Sciatic nerve (tissue), 2 donors: Measurements from ENCODE around the gene FBN3. TPM values are rescaled to one million over a fixed set of nuclear protein-coding genes. Genes with fewer than 3 reads are reported as not detected.
"Not testable (repeated sequence)": the region's sequence is repeated elsewhere in the genome, so short reads cannot be mapped to it uniquely, and the experiment has no call there.

Experiments used
- ATAC-seq: fragments of 200-7000 bp; cut with Tn5 transposase; one replicate; pipeline ENCODE4 v1.9.1; 2020; ENCODE audit warnings: mild to moderate bottlenecking, moderate library complexity
- DNase-seq: peaks from one replicate; pipeline ENCODE4 v3.0.0-alpha.2; 2020; ENCODE audit warnings: low spot score
- intact Hi-C: fragments of 100-400 bp; cut with DNase I; formaldehyde crosslinking; loops from one replicate; pipeline ENCODE4 v1.14.2; 2022
- total RNA-seq: library from RNA; stranded (reverse); fragmentation: NEBNext Ultra II Directional; extraction: Animal tissue kit (Norgen Biotek cat#: 25700); gene quantifications from one replicate; pipeline ENCODE4 v1.2.1, GENCODE V29; 2021
- donor health status: DM: no; HTN: no; CAD: no.
- donor health status: DM: no; HTN: no; CAD: no.

FBN3 gene
- total RNA-seq, 1 donor from 2014 or later, result 0.85 TPM

DNA sequence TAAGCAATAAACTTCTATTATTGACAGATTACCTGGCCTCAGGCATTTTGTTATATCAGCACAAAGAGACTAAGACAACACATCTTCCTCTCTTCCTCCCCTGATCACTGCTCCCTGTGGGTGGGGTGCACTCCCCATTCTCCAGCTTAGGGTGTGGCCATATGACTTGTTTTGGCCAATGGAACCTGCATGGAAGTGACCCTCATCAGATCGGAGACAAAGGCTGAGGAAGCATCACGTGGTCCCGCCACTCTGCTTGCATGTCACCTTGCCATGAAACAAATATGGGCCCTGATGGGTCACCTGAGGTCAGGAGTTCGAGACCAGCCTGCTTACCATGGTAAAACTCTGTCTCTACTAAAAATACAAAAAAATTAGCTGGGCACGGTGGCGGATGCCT, 110.6 kb downstream of the FBN3 start:
- ATAC-seq, result no peak
- no peak for DNase-seq
- intact Hi-C loops, result no loop called here

DNA sequence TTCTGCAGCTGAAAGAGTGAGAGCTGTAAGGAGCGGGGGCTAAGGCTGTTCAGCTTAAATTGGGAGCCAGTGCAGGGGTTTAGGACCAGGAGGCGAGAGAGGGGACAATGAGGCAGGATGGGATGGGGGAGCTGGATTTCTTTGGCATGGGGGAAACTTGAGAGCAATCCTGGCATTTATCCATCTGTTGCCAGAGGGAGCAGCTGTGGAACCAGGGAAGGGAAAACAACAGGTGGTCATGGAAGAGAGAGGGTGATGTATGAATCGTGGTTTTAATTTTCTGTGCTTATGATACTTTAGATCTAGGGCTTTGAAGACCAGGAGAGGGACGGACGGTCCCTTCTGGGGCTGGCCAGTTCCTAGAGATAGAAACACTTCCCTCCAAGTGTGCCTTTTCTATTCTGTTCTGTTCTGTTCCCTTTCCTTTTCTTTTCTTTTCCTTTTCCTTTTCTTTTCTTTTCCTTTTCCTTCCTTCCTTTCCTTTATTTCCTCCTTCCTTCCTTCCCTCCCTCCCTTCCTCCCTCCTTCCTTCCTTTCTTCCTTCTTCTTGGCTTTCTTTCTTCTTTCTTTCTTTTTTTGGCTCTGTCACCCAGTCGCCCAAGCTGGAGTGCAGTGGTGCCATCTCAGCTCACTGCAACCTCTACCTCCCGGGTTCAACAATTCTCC, 112.8 kb downstream of the FBN3 start:
- DNase-seq (no peak), ATAC-seq (no peak)
- intact Hi-C loops, result no loop called here

DNA sequence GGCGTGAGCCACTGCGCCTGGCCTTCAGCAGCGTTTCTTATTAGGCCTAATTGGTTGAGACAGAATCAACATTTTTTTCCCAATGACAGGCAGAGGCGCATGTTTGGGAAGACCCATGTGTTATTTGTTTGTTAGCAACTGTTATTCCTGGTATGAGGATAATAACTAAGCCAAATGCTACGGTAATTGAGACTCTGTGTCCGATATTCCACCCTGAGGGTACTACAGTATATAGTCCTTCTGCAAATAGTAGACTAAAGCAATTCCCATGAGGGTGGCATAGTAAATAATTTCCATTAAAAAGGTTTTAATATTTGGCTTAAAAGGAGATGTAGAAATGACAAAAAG, 115.2 kb downstream of the FBN3 start:
- DNase-seq (no peak), ATAC-seq (no peak)
- intact Hi-C loops, result no loop called here

DNA sequence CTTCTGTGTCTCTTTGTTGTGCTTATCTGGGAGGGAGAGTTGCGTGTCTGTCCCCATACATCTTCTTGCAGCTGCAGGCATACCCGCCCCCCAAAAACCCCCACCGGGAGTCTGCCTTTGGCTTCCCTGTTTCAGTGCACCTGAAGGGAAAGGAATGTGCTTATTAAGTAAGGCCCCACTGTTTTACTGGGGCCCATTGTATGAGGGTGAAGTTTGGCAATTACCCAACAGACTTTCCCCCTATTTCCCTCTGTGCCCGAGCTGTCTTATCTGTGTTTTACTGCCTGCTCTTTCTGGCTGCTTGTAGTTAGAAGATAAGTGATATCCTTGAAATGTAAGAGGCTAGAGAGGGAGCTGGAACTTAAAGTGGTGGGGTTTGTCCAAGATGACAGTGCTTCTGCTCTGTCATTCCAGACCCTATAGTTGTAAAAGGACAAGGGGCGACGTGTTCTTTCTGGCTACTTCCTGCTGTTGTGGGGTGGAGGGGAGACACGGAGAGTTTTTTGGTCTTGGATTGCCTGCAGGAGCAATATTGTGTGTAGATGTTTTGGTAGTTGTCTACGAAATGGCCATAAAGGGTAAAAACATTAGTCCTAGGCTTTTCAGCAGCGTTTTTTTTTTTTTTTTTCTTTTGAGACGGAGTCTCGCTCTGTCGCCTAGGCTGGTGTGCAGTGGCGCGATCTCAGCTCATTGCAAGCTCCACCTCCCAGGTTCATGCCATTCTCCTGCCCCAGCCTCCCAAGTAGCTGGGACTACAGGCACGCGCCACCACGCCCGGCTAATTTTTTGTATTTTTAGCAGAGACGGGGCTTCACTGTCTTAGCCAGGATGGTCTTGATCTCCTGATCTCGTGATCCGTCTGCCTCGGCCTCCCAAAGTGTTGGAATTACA, 115.9 kb downstream of the FBN3 start:
- intact Hi-C loops, ATAC-seq, DNase-seq: not testable (repeated sequence)

DNA sequence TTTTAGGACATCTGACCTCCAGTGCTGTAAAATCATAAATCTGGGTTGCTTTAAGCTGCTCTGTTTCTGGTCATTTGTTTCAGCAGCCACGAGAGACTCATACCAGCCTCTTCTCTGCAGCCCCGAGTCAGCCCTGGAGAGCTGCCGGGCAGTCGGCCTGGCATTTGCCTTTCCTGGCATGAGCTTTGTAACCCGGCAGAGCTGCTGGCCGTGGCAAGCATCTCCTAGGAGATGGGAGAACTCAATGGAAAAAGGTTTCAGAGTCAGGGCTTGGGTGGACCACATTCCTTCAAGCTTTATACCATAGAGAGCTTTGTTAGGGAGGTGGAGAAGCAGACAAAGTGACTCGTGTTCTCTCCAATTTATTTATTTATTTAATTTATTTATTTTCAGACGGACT, 118.4 kb downstream of the FBN3 start:
- ATAC-seq, result no peak
- intact Hi-C loops, result no loop called here

DNA sequence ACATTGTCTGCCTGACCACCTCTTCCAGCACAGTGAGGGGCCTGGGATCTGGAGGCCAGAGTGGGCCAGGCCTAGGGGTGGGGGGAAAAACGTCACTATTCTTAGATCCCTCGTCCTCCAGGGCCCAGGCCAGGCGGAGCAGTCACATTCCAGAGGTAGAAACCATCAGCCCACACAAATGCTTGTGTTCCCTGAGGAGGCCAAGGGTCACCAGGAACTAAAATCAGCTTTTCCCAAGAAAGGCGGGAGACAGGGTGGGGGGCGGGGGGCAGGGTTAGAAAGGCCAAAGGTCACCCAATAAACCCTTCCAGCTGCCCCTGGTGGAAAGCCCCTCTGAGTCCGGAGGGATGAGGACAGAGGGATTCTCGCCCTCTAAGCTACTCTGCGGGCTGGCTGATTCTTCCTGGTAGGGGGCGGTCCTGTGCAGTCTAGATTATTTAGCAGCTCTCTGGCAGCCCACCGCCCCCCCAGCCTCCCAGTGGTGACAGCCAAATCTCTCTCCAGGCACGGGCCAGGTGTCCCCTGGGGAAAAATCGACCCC, 120.4 kb downstream of the FBN3 start:
- DNase-seq (no peak), ATAC-seq (peak; percentile 71)
- intact Hi-C loops, result no loop called here

More for the DNA sequence above, 118.4 kb downstream of the FBN3 start:
- no peak for DNase-seq

DNA sequence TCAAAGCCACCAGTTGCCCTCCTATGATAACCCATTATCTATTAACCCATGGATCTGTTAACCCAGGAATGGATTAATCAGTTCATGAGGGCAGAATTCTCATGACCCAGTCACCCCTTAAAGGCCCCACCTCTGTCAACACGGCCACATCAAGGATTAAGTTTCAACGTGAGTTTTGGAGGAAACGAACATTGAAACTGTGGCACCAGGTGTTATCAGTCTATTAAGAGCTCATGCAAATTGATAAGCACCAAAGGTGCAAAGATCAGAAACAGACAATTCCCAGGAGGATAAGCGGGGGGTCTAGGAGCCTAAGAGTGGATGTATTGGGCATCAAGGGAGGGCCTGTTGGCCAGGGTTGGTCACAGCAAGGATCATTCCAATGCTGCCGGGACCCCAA, 124.1 kb downstream of the FBN3 start:
- intact Hi-C loops, result no loop called here
- no peak for ATAC-seq
- DNase-seq, result no peak

DNA sequence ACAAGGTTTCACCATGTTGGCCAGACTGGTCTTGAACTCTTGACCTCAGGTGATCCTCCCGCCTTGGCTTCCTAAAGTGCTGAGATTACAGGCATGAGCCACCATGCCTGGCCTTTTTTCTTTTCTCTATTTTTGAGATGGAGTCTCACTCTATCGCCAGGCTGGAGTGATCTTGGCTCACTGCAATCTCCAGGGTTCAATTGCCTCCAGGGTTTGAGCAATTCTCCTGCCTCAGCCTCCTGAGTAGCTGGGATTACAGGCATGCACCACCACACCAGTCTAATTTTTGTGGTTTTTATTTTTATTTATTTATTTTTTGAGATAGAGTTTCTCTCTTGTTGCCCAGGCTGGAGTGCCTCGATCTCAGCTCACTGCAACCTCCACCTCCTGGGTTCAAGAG, 125.1 kb downstream of the FBN3 start:
- ATAC-seq, DNase-seq, intact Hi-C loops: not testable (repeated sequence)

DNA sequence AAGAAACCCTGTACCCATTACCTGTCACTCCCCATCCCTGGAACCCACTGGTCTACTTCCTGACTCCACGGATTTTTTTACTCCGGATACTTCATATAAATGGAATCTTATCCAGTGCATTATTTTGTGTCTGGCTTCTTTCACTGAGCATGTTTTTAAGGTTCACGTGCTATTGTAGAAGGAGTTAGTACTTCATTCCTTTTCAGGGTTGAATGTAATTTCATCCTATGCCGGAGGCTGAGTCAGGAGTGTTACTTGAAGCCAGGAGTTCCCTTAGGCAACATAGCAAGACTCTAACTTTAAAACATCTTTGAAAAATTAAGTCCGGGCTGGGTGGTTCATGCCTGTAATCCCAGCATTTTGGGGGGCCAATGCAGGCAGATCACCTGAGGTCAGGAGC, 126.0 kb downstream of the FBN3 start:
- ATAC-seq, result no peak
- intact Hi-C loops, result no loop called here
- DNase-seq, result no peak

DNA sequence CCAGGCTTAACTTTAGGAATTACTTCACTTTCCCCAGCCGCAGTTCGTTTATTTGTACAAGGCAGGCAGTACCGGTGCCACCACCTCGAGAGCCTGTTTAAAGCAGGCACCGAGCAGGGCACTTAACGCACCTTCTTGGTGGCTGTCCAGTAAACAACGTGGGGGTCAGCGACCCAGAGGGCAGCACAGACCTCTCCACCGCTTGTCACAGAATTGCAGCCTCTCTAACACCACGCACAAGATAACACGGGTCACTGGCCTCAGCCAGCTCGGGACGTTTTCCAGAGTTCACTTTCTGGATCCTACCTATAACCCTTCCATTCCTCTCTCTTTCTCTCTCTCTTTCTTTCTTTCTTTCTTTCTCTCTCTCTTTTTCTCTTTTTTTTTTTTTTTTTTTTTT, 127.1 kb downstream of the FBN3 start:
- intact Hi-C loops, result no loop called here
- no peak for ATAC-seq
- DNase-seq, result no peak

DNA sequence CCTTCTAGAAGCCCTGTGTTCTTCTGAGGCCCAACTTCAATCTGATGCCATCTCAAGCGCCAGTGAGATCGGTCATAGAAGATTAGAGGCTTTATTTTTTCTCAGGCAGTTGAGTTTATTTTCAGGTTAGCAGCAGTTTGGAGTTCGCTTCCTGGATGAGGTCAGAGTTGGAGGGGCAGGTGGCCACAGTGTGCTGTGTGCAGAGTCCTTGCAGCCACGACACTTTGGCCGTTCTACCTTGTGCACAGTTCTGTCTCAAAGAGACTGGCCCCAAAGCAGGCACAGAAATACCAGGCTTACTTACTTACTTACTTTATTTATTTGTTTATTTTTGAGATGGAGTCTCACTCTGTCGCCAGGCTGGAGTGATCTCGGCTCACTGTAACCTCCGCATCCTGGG, 128.0 kb downstream of the FBN3 start:
- ATAC-seq, result no peak
- intact Hi-C loops, result no loop called here
- no peak for DNase-seq

DNA sequence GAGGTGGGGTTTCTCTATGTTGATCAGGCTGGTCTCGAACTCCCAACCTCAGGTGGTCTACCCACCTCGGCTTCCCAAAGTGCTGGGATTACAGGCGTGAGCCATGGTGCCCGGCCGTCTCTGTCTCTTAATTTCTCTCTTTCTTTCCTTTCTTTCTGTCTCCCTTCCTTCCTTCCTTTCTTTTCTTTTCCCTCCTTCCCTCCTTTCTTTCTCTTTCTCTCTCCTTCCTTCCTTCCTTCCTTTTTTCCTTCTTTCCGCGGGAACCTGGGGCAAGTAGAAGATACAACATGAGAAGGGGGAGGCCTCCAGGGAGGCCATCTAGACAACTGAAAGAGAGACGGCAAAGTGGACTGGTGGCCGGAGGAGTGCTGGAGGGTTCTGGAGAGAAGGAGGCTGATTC, 128.7 kb downstream of the FBN3 start:
- no peak for DNase-seq
- ATAC-seq, result no peak
- intact Hi-C loops, result no loop called here

DNA sequence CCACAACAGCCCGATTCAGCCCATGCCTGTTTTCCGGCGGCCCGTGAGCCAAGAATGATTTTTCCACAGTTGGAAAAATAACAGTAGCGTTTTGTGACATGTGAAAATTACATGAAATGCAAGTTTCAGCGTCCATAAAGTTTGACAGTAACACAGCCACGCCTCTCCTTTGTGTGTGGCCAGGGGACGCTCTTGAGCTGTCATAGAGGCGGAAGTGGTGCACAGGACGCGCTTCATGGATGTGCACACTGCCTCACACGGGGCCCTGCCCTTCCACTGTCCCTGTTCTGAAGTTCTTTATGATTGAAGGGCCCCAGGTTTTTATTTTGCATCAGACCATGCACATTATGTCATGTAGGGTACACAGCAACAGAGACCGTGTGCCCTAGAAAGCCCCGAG, 131.6 kb downstream of the FBN3 start:
- DNase-seq (no peak), ATAC-seq (no peak)
- intact Hi-C loops, result no loop called here

Other genes with a start within 250 kb of the FBN3 start
- 34.0 TPM for gene MAP2K7, start 245.7 kb downstream of the FBN3 start, total RNA-seq
- gene TGFBR3L, start 234.8 kb downstream of the FBN3 start, total RNA-seq, result not detected
- gene SNAPC2, start 229.3 kb downstream of the FBN3 start, total RNA-seq, result 14.9 TPM
- 1.5 TPM for gene CTXN1, start 223.5 kb downstream of the FBN3 start, total RNA-seq
- gene TIMM44, start 205.9 kb downstream of the FBN3 start, total RNA-seq, result 49.6 TPM
- gene ELAVL1, start 144.0 kb downstream of the FBN3 start, total RNA-seq, result 49.7 TPM
- not detected for gene CCL25, start 96.8 kb downstream of the FBN3 start, total RNA-seq
- 66.9 TPM for gene CERS4, start 59.8 kb upstream of the FBN3 start, total RNA-seq
- gene CD320, start 158.8 kb upstream of the FBN3 start, total RNA-seq, result 23.8 TPM
- gene NDUFA7, start 171.8 kb upstream of the FBN3 start, total RNA-seq, result 24.7 TPM
- 893 TPM for gene RPS28, start 171.9 kb upstream of the FBN3 start, total RNA-seq
- gene KANK3, start 193.7 kb upstream of the FBN3 start, total RNA-seq, result 28.2 TPM
- gene ANGPTL4, start 214.6 kb upstream of the FBN3 start, total RNA-seq, result 9.2 TPM
- 91.6 TPM for gene RAB11B, start 240.8 kb upstream of the FBN3 start, total RNA-seq